ENCODE results near the gene PROC.

The PROC gene

DNA sequence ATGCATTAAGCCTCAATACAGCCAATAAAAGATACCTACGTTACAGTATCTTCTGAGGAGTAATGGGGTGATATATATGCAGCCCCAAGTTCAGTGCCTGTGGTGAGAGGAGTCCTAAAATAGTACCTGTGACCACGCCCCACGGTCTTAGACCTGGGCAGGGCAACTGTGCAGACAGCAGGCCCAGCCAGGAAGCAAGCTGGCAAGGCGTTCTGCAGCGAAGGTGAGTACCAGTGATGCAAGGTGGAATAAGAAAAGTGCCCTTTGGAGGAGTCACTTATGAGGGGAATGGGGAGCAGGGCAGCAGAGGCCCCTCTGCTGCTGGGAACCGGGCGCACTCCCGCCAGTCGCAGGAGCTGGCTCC, 17.7 kb upstream of the PROC start:
- Histone ChIP-seq H3K9me3 (ENCODE audit: control insufficient read depth, low read depth, low read length) (no peaks in the 10 kb centered on the region), H3K36me3 (ENCODE audit: control insufficient read depth, low read depth, low read length) (no peaks in the 10 kb centered on the region), H3K27me3 (ENCODE audit: control insufficient read depth, insufficient read depth, low read length) (no peaks in the 10 kb centered on the region), H3K4me3 (ENCODE audit: low read length) (no peak overlapping the region), H3K4me1 (ENCODE audit: control insufficient read depth, low read depth, low read length) (no peaks in the 10 kb centered on the region), H3K9ac (ENCODE audit: low read length) (no peak overlapping the region), H3K27ac (ENCODE audit: low read length) (no peak overlapping the region)

DNA sequence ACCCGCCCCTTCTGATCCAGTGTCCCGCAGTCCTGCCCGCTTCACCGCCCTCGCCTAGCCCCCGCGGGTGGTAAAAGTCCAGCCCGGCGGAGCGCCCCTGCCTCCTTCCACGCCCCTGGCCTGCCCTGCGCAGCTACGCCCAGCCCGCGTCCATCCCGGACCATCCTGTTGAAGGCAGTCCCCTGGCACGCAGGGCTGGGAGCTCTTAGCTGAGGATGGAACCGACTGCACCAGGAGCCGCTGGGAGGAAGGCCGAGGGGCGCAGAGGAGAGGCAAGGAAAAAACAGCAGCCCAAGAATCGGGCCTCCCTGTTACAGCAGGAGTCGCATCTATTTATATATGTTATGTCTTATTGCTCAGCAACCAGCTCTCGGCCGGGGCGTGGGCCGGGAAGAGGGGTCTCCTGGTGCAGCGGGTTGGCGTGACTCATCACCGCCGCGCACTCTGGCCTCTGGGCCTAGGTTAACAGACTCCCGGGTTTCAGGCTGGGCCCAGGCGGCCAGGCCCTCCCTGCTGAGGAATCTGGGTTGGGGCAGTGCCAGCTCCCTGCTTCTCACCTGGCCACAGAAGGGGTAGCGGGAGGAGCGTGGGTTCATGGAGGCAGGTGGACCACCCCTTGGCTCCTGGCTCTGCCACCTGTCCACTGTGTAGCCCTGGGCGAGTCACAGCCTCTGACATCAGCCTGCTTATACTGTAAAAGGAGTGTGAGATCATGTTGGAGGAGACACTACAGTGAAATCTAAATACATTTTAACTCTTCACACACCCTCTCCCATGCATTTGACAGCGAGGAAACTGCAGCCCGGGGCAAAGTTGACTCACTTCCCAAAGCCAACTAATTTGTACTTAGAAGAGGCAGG, 17.1 kb upstream of the PROC start:
- no peak overlapping the region for H3K9ac ChIP-seq (ENCODE audit: low read length)
- H3K9me3 ChIP-seq (ENCODE audit: control insufficient read depth, low read depth, low read length), result no peaks in the 10 kb centered on the region
- H3K27me3 ChIP-seq (ENCODE audit: control insufficient read depth, insufficient read depth, low read length), result no peaks in the 10 kb centered on the region
- H3K27ac ChIP-seq (ENCODE audit: low read length), result no peak overlapping the region
- no peaks in the 10 kb centered on the region for H3K4me1 ChIP-seq (ENCODE audit: control insufficient read depth, low read depth, low read length)
- H3K4me3 ChIP-seq (ENCODE audit: low read length), result no peak overlapping the region
- H3K36me3 ChIP-seq (ENCODE audit: control insufficient read depth, low read depth, low read length), result no peaks in the 10 kb centered on the region

DNA sequence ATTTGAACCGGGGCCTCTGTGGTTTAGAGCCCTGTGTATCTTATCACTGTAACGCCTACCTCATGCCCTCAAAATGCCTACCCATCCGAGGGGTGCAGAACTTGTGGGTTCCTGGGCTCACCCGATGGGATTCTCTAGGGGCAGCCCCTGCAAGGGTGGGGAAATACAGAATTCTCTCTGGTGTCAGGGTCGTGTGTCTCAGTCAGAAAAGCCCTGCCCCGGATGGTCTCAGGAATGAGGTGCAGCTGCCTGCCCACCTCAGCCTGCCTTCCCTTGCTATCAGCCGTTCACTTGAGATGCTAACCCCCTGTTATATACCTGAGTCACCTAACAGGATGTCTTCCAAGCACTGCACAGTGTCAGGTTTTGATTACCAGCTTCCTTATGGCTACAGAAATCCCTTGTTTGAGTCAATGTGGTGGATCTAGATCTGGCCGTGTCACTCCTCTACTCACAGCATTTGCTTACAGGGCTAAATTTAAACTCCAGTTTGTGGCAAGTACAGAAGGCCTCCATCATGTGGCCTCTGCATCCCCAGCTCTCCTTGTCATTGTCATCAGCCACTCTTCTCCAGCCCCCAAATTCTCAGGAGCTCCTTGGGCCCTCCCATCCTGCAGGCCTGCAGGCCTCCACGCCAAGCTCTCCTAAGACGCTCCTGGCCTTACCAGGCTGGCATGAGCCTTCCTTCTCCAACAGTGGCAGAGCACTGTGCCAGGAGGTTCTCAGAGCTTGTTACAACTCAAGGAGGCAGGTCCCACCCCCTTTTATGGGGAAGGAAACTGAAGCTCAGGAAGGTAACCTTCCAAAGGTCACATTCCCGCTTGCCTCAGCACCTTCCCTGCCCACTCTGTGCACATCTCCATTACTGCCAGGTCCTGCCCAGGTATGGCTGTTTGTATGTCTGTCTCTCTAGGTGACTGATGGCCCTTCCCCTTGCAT, 16.2 kb upstream of the PROC start:
- Histone ChIP-seq H3K9ac (ENCODE audit: low read length) (no peak overlapping the region), H3K27ac (ENCODE audit: low read length) (no peak overlapping the region)

DNA sequence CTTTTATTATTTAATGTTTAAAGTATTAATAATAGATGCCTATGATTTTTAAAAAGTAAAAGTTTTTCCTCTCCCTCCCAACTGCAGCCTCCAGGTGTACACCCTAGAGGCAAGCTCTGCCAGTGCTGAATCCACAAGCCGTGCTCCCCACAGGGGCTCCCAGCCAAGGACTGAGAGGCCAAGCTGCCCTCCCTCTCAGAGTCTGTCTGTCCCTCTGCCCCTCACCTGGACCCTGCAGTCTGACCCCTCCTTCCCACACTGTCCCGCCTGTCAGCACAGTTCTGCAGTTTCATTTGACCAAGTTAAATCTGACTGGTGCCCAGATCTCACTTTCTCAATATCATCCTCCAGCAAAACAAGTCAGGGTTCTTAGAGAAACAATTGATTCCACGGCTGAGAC, 14.8 kb upstream of the PROC start:
- no peak overlapping the region for H3K9ac ChIP-seq (ENCODE audit: low read length)
- peaks cover 3% of the 10 kb centered on the region for H3K4me1 ChIP-seq (ENCODE audit: control insufficient read depth, low read depth, low read length)
- no peak overlapping the region for H3K4me3 ChIP-seq (ENCODE audit: low read length)
- H3K36me3 ChIP-seq (ENCODE audit: control insufficient read depth, low read depth, low read length), result no peaks in the 10 kb centered on the region
- H3K9me3 ChIP-seq (ENCODE audit: control insufficient read depth, low read depth, low read length), result no peaks in the 10 kb centered on the region
- H3K27me3 ChIP-seq (ENCODE audit: control insufficient read depth, insufficient read depth, low read length), result peaks cover 7% of the 10 kb centered on the region
- H3K27ac ChIP-seq (ENCODE audit: low read length), result no peak overlapping the region

More for the DNA sequence above, 16.2 kb upstream of the PROC start:
- Histone ChIP-seq H3K4me1 (ENCODE audit: control insufficient read depth, low read depth, low read length) (no peaks in the 10 kb centered on the region), H3K9me3 (ENCODE audit: control insufficient read depth, low read depth, low read length) (no peaks in the 10 kb centered on the region), H3K4me3 (ENCODE audit: low read length) (no peak overlapping the region), H3K27me3 (ENCODE audit: control insufficient read depth, insufficient read depth, low read length) (peaks cover 3% of the 10 kb centered on the region), H3K36me3 (ENCODE audit: control insufficient read depth, low read depth, low read length) (no peaks in the 10 kb centered on the region)

DNA sequence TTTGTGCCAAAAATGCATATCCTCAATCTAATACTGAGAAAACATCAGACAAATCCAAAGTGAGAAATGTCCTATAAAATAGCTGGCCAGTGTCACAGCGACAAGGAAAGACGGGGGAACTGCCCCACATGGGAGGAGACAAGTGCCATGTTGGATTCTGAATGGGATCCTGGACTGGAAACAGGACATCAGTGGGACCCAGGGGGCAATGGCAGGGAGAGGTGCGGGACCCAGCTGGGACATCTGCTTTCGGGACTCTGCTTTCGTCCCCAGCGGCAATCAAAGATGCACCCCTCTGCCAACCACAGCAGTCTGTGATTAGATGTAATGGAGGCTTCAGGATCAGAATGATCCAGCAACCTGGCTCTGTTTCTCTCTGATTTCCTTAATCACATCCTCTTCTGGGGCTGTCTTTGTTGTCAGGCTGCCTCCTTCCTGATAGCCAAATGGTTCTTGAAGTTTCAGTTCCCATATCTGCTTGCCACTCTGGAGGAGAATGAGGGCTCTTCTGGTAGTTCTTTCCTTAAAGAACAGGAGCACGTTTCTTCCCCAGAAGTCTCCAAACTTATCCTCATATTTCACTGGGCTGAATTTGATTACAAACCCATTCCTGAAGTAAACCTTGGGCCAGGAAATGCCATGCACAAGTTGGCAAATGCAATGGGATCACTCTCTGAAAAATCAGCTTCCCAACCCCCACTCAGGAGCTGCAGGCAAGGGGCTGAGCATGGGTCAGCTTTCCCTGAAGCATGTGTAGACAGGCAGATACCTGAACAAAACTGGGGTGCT, 13.6 kb upstream of the PROC start:
- peaks cover 7% of the 10 kb centered on the region for H3K27me3 ChIP-seq (ENCODE audit: control insufficient read depth, insufficient read depth, low read length)
- no peaks in the 10 kb centered on the region for H3K9me3 ChIP-seq (ENCODE audit: control insufficient read depth, low read depth, low read length)
- no peak overlapping the region for H3K9ac ChIP-seq (ENCODE audit: low read length)
- no peak overlapping the region for H3K27ac ChIP-seq (ENCODE audit: low read length)
- H3K36me3 ChIP-seq (ENCODE audit: control insufficient read depth, low read depth, low read length), result no peaks in the 10 kb centered on the region
- H3K4me1 ChIP-seq (ENCODE audit: control insufficient read depth, low read depth, low read length), result peaks cover 3% of the 10 kb centered on the region
- H3K4me3 ChIP-seq (ENCODE audit: low read length), result no peak overlapping the region

DNA sequence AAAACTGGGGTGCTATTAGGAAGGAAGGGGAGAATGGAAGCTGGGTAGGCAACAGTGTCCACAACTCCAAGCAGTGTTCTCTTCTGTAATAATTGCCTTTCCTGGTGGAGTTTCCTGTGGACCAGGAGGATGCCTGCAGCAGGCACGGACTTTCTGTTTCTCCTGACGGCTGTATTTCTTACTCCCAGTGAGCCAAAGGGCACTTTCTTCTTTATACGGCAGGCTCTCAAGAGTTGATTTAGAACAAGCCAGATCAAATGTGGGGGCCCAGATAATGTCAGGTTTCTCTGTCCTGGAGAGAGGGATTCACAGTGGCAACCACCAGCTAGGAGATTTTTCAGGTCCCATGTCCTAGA, 13.0 kb upstream of the PROC start:
- Histone ChIP-seq H3K4me3 (ENCODE audit: low read length) (no peak overlapping the region), H3K4me1 (ENCODE audit: control insufficient read depth, low read depth, low read length) (peaks cover 3% of the 10 kb centered on the region), H3K9me3 (ENCODE audit: control insufficient read depth, low read depth, low read length) (no peaks in the 10 kb centered on the region), H3K27me3 (ENCODE audit: control insufficient read depth, insufficient read depth, low read length) (peaks cover 7% of the 10 kb centered on the region), H3K9ac (ENCODE audit: low read length) (no peak overlapping the region), H3K27ac (ENCODE audit: low read length) (no peak overlapping the region), H3K36me3 (ENCODE audit: control insufficient read depth, low read depth, low read length) (no peaks in the 10 kb centered on the region)

DNA sequence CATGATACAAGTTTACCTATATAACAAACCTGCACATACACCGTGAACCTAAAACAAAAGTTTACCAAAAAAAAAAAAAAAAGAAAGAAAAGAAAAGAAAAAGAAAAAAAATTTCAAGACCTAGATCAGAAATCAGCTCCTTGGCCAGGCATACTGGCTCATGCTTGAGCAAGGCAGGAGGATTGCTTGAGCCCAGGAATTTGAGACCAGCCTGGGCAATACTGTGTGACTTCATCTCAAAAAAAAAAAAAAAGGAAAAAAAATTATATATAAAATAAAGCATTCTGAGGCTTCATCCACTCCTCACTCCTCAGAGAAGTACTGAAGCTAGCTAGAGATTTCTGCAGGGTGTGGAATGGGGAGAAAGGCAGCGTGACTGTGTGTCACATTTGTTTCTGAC, 11.8 kb upstream of the PROC start:
- Histone ChIP-seq H3K4me1 (ENCODE audit: control insufficient read depth, low read depth, low read length) (peaks cover 3% of the 10 kb centered on the region), H3K9ac (ENCODE audit: low read length) (no peak overlapping the region)

DNA sequence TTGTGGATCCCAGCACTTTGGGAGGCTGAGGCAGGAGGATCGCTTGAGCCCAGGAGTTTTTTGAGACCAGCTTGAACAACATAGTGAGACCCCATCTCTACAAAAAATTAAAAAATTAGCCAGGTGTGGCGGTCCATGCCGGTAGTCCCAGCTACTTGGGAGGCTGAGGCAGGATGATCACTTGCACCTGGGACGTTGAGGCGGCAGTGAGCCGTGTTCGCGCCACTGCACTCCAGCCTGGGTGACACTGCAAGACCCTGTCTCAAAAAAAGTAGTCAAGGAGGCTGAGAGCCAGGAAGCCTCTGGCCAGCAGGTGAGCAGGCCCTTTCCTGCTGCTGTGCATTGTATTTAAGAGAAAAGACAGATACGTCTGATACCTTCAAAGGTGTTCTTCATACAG, 11.1 kb upstream of the PROC start:
- H3K4me1 ChIP-seq (ENCODE audit: control insufficient read depth, low read depth, low read length), result peaks cover 3% of the 10 kb centered on the region
- no peak overlapping the region for H3K4me3 ChIP-seq (ENCODE audit: low read length)
- H3K9me3 ChIP-seq (ENCODE audit: control insufficient read depth, low read depth, low read length), result no peaks in the 10 kb centered on the region
- no peak overlapping the region for H3K27ac ChIP-seq (ENCODE audit: low read length)
- H3K36me3 ChIP-seq (ENCODE audit: control insufficient read depth, low read depth, low read length), result no peaks in the 10 kb centered on the region
- H3K27me3 ChIP-seq (ENCODE audit: control insufficient read depth, insufficient read depth, low read length), result peaks cover 7% of the 10 kb centered on the region
- no peak overlapping the region for H3K9ac ChIP-seq (ENCODE audit: low read length)

More for the DNA sequence above, 11.8 kb upstream of the PROC start:
- Histone ChIP-seq H3K27ac (ENCODE audit: low read length) (no peak overlapping the region), H3K36me3 (ENCODE audit: control insufficient read depth, low read depth, low read length) (no peaks in the 10 kb centered on the region), H3K4me3 (ENCODE audit: low read length) (no peak overlapping the region), H3K27me3 (ENCODE audit: control insufficient read depth, insufficient read depth, low read length) (peaks cover 7% of the 10 kb centered on the region), H3K9me3 (ENCODE audit: control insufficient read depth, low read depth, low read length) (no peaks in the 10 kb centered on the region)

DNA sequence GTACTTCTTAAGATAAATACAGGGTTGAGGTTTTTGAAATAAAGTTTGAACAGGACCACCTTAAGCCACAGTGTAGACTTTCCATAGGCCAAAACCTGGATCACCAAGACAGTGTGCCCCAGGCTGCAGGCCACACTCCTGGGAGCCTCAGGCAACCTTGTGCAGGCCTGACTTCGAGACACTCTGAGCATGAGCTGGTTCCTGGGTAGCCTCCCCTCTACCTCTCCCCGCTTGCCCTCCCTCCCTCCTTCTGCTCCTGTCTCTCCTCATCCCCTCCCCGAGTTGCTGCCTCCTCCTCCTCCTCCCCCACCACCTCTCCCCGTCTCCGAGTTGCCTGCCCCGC, 10.6 kb upstream of the PROC start:
- Histone ChIP-seq H3K27ac (ENCODE audit: low read length) (no peak overlapping the region), H3K27me3 (ENCODE audit: control insufficient read depth, insufficient read depth, low read length) (peaks cover 7% of the 10 kb centered on the region), H3K9ac (ENCODE audit: low read length) (no peak overlapping the region), H3K4me3 (ENCODE audit: low read length) (peak overlapping the region; percentile 11), H3K4me1 (ENCODE audit: control insufficient read depth, low read depth, low read length) (peaks cover 3% of the 10 kb centered on the region), H3K9me3 (ENCODE audit: control insufficient read depth, low read depth, low read length) (no peaks in the 10 kb centered on the region), H3K36me3 (ENCODE audit: control insufficient read depth, low read depth, low read length) (no peaks in the 10 kb centered on the region)

DNA sequence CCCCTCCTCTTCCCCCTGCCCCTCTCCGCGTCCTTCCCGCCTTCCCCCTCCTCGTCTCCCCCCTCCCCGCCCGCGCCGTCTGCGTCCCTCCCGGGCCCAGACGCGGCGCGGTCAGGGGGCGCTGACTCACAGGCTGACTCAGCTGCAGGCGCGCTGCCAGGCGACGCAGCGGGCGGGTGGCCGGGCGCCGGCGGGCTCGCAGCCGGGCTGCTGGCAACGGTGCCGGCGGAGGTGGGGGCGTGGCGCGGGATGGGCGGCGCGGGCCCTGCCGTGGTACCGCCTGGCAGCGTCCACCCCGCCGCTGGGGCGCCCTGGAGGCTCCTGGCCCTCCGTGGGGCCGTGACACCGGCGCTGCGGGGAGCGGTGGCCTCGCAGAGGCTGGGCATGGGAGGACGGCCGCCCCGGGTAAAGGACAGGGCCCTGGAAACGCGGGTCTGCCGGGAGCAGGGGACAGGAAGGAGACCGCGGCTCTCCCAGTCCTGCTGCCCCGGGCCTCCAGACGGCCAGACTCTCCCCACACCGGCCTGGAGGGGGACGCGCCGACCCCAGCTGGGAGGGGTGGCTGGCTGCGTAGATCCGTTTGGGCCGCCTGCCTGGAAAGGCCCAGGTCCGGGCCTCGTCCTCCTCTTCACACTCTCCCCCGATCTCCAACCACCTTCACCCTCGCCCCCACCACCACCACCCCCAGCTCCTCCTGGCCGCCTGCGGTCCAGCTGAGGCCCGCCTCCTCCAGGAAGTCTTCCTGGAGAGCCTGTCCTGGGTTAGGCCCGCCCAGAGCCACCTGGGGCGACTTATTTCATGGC, 10.0 kb upstream of the PROC start:
- no peak overlapping the region for H3K27ac ChIP-seq (ENCODE audit: low read length)
- H3K36me3 ChIP-seq (ENCODE audit: control insufficient read depth, low read depth, low read length), result no peaks in the 10 kb centered on the region
- H3K27me3 ChIP-seq (ENCODE audit: control insufficient read depth, insufficient read depth, low read length), result peaks cover 7% of the 10 kb centered on the region
- no peak overlapping the region for H3K9ac ChIP-seq (ENCODE audit: low read length)
- no peaks in the 10 kb centered on the region for H3K9me3 ChIP-seq (ENCODE audit: control insufficient read depth, low read depth, low read length)
- H3K4me1 ChIP-seq (ENCODE audit: control insufficient read depth, low read depth, low read length), result peaks cover 3% of the 10 kb centered on the region
- peak overlapping the region; percentile 47 for H3K4me3 ChIP-seq (ENCODE audit: low read length)

DNA sequence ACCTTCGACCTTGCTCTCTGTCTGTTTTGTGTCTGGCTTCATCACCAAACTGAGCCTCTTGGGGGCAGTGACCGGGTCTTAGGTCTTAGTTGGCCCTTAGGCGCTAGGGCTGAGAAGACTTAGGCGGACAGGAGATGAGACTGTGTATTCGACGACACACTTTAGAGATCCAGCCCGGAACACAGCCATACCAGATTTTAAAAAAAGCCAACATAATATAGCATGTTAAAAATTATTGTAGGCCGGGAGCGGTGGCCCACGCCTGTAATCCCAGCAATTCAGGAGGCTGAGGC, 9.5 kb upstream of the PROC start:
- peaks cover 3% of the 10 kb centered on the region for H3K4me1 ChIP-seq (ENCODE audit: control insufficient read depth, low read depth, low read length)
- no peak overlapping the region for H3K27ac ChIP-seq (ENCODE audit: low read length)
- H3K36me3 ChIP-seq (ENCODE audit: control insufficient read depth, low read depth, low read length), result no peaks in the 10 kb centered on the region
- no peaks in the 10 kb centered on the region for H3K9me3 ChIP-seq (ENCODE audit: control insufficient read depth, low read depth, low read length)
- H3K27me3 ChIP-seq (ENCODE audit: control insufficient read depth, insufficient read depth, low read length), result peaks cover 7% of the 10 kb centered on the region
- H3K4me3 ChIP-seq (ENCODE audit: low read length), result peak overlapping the region; percentile 47
- no peak overlapping the region for H3K9ac ChIP-seq (ENCODE audit: low read length)

Measured in iPS-18a (cell line).